Measurements from ENCODE around the gene FBXO10.
"Not testable (repeated sequence)": the region's sequence is repeated elsewhere in the genome, so short reads cannot be mapped to it uniquely, and the experiment has no call there.

The FBXO10 gene

DNA sequence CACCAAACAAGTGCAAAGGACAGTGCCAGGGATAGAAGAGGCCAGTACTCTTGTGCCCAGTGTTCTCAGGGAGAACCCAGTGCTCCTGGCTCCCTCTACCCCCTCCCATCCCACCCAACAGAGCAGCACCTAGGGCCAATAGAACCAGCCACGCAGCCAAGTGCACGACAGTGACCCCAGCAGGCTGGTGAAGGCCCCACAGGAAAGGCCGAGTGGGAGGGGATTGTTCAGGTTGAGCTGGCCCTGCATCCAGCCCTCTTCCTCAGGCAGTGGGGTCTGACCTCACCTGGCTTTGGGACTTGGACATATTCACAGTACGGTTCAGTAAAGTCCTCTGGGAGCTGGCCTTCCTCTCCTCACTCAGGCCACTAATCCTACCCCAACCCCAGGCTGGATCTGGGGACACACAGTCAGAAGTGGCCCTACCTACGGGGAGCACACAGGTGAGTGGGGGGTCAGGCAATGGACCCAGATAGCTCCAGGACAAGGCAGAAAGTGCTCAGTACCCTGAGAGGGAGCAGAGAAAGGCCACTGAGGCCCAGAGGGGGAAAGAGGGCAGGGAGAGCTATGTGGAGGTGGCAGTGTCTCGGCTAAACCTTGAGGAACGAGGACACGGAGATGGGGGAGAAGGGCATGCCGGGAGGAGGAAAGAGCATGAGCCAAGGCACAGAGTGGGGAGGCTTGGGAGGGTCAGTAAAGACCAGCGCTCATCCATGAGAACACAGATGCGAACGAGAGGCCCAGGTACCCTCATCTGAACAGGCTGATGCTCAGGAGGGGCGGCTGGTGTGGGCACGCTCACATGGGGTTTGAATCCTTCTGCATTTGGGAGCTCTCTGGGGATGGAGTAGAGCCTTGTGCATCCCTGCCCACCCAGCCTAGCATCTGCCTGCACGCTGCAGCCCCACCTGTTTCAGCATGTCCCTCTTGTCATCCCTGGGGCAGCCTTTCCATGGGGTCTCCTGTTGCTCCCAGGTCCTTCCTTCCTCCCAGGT is 64.9 kb downstream of the FBXO10 start:
- no peak for DNase-seq

DNA sequence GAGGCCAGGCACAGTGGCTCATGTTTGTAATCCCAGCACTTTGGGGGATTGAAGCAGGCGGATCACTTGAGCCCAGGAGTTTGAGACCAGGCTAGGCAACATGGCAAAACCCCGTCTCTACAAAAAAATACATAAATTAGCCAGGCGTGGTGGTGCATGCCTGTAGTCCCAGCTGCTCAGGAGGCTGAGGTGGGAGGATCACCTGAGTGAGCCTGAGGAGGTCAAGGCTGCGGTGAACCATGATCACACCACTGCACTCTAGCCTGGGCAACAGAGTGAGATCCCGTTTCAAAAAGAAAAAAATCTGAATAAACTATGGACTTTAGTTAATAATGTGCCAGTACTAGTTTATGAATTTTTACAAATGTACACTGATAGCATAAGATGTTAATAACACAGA is 66.1 kb downstream of the FBXO10 start:
- DNase-seq: not testable (repeated sequence)

- no peak for DNase-seq
Observed at GRCh38 chr9:37509536-37509935, 66.6 kb downstream of the FBXO10 start.

GRCh38 chr9:37508834-37509206 is 67.4 kb downstream of the FBXO10 start:
- DNase-seq: peak in 3 of 56 donors; percentile 7

DNA sequence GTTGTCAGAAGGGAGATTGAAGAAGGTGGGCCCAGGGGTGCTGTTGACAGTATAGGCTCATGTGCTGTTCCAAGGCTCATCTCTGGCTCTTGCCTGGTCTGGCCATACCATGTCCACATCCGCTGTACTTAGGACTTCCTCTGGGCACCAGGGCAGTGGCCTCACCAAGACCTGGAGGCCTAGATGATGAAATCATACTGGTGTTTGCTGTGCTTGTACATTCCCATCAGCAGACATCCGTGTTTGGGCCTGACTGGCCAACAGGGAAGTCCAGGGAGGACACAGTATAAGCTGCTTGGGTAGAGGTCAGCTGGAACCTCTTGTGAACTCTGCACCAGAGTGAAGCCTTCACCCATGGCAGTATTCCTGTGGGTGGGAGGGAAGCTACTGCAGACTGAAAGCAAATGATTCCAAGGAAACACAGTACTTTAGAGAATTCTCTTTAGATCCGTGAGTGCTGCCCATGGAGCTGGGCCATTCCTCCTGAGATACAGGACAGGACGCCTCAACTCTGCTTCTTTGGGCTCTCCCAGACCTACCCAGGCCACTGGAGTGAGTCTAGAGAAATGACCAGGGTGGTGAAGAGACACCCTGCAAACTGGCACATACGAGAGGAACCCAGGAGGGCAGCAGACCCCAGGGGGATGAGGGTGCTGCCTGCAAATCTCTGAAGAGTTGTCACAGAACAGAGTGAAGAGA is 67.9 kb downstream of the FBXO10 start:
- no peak for DNase-seq

- no peak for DNase-seq
Observed at GRCh38 chr9:37507566-37508134, 68.5 kb downstream of the FBXO10 start.

GRCh38 chr9:37504605-37505004 is 71.6 kb downstream of the FBXO10 start:
- no peak for DNase-seq

- no peak for DNase-seq
Observed at GRCh38 chr9:37503736-37504135, 72.4 kb downstream of the FBXO10 start.

DNA sequence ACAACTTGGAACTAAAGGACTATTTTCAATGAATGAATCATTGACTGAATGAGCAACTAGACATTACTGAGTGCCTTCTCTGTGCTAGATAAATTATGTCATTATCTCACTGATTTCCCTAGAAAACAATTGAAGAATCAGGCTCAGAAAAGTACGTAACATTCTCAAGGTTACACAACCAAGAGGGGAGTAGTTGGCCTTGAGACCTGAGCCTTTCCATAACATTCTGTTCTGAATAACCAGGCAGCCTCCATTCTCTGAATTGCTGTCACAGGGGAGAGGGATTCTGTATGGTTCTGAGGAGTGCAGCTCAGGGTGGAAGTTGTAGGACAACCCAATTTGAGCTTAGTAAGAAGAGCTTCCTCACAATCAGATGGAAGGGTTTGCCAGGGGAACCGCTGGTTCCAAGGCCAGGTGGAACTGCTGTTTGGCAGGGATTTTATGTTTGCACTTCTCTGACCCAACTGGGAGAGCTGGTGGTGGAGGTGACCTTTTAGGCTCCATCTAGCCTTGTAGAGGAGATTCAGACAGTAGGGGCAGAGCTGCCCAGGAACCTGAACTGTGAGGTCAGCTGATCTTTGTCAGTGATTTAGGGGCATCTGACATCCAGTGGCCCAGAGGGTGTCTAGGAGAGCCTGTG is 74.1 kb downstream of the FBXO10 start:
- no peak for DNase-seq

- DNase-seq: no peak
Observed at GRCh38 chr9:37499297-37499696, 76.9 kb downstream of the FBXO10 start.

GRCh38 chr9:37498457-37498856 is 77.7 kb downstream of the FBXO10 start:
- DNase-seq: no peak

GRCh38 chr9:37497320-37497719 is 78.9 kb downstream of the FBXO10 start:
- DNase-seq: no peak

DNA sequence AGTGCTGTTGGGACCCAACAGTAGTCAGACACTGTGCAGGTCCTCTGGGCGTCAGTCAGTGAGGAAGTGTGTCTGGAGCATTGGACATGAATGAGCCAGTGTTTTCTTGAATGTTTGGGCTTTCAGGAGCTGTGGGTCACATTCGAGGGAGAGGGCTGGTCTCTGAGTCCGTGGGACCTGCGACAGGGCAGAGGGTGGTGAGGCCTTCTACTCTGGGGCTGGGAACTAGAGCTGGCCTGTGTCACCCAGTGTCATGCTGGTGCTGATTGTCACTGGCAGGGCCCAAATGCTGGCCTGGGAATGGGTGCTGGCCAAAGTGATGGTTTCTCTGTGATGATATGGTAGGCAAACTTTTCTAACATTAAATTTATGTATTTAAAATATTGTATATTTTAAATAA is 80.2 kb downstream of the FBXO10 start:
- DNase-seq: no peak

DNA sequence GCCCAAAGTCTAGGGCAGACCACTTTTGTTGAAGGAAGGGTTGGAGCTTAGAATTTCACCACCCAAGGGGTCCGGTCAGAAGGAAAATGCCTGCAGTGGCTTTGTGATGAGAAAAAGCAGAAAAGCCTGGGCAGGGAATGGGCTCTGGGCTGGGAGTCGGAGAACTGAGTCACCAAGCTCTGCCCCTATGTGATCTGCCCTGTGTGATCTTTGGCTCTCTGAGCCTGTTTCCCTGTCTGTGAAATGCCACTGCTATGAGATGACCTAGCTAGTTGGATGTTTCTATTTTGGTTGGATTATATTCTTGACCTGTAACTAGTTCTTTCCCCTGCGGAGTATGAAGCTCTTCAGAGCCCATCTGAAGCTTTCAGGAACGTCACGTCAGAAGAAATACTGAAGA is 80.6 kb downstream of the FBXO10 start:
- DNase-seq: no peak

DNA sequence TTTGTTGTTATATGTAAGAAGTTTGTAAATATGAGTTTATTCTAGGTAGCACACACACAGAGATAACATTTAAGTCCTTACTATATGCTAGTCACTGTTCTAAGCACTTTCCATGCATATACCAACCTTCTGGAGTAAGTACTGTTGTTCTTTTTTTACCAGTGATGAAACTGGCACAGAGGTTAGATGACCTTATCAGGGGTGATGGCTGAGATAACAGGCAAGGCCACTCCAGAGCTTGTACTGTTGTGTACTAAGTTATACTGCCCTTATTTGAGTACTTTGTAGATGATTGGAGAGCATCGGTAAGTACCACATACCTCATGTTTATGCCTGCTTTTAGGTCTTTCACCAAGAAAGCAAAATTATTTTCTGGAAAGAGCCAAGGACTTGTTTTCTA is 84.2 kb downstream of the FBXO10 start:
- no peak for DNase-seq

DNA sequence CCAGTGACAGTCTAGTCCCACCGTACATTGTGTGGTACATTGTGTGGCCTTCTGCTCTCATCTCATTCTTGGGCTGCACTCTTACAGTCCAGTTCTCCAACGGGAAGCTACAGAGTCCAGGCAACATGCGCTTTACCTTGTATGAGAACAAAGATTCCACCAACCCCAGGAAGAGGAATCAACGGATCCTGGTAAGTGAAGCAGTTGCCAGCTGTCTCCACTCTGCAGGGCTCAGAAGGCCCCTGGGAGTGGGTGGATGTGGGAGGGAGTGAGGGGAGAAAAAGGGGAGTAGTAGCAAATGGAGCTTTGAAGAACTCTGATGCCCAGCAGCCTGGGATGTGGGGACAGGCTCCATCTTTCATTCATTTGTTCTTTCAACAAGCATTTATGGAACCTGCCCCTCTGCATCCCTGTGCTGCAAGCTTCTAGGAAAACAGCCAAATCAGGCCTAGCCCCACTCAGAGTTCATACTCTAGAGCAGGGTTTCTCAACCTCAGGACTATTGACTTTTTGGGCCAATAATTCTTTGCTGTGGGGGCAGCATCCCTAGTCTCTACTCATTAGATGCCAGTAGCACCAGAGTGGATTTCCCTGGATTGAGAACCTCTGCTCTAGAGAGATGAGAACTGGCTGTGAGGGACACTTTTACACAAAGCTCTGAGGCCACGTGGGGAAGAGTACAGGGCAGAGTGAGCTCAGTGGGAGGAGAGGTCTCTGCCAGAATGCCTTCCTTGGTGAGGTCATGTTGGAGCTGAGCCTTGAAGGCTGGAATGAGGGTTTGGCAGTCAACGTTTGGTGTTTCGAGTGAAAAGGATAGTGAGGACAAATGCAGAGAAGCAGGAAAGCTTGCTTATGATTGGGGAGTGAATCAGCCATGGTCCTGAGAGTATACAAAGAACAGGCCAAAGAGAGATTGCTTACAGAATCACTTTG is 89.3 kb downstream of the FBXO10 start:
- DNase-seq: peak in 26 of 56 donors; percentile 1 to 66 (median 27)

DNA sequence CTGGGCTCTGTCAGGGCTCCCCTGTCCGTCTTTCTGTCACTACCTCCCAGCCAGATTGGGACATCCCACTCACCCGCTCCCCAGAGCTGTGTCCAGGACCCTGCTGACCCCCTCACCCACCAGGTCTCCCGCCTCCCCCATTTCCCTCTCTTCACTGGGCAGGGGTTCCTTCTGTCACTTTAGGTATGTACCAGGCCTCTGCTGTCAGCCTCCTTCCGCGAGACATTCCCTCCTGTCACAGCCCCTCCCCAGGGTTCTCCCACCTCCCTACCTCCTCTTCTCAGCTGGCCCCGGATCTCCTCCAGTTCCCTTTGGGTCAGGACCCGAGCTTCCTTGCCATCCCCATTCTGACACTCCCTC is 89.9 kb downstream of the FBXO10 start:
- no peak for DNase-seq

DNA sequence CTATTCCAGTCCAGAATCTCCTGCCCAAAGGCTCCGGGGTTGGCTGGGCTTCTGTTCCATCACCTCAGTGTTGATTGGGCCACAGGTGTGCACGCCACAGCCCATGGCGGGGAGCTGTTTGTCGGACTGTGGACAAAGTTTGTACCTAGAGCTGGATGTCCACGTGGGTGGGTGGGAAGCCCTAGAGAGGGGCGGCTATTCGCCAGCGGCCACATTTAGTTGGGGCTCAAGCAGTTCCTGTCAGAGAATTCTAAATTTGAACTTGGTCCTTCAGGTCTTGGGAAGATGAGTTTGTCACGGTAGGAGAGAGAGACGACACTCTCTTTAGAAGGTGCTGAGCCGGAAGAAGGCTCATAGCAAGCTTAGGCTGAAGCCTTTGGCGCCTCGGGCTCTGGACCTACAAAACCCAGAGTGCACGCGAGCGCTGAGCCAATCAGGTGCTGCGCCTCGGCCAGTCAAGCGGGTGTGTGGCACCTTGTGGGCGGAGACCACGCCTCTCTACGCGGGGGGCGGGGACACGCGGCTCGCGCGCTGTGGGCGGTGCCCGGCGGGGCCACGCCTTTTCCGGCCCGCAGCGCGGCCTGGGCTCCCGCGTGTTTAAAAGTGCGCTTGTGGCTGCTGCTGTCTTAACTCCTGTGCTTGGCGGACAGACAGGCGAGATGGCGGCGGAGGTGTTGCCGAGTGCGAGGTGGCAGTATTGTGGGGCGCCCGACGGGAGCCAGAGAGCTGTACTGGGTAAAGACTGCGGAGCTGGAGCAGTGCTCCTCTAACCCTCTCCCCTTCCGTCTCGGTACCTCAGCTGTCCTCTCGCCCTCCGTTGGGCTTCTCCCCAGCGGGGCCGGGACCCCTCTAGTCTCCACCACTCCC is 90.6 kb downstream of the FBXO10 start, which contains the start of gene POLR1E:
POLR1E (plus strand) TSS at position 560 of the 867 bp plus-strand sequence; CDS start at position 660, 100 bp downstream.
- peak; percentile 47 to 95 (median 80) for DNase-seq

GRCh38 chr9:37480759-37481158 is 95.4 kb downstream of the FBXO10 start:
- no peak for DNase-seq

Data from nucleus accumbens (tissue), 56 donors.